HepG2 (cell line): ENCODE measurements around the gene BMAL1.

Experiments used
- E2F2 ChIP-seq: sonication (generic); formaldehyde crosslinking; IDR thresholded peaks from 2 replicates; pipeline ENCODE4 v1.4.0; 2020; ENCODE audit warnings: missing genetic modification reagents, borderline replicate concordance
- RAD21 ChIP-seq: fragments of 450-650 bp; formaldehyde crosslinking; IDR thresholded peaks from 2 replicates; pipeline ENCODE4 v1.5.0; 2020; ENCODE audit warnings: mild to moderate bottlenecking
- RNF219 ChIP-seq: sonication (generic); formaldehyde crosslinking; IDR thresholded peaks from 2 replicates; pipeline ENCODE4 v1.5.0; 2020; ENCODE audit warnings: mild to moderate bottlenecking, missing genetic modification reagents
- SRY ChIP-seq: sonication (generic); formaldehyde crosslinking; IDR thresholded peaks from 2 replicates; pipeline ENCODE4 v1.8.0; 2022; ENCODE audit warnings: mild to moderate bottlenecking, missing genetic modification reagents
- TF ChIP-seq, protein P1 (sequence below): sonication (generic); formaldehyde crosslinking; IDR thresholded peaks from 2 replicates; pipeline ENCODE4 v1.4.0; 2020; ENCODE audit warnings: mild to moderate bottlenecking, missing genetic modification reagents
- TF ChIP-seq, protein P2 (sequence below): sonication (generic); formaldehyde crosslinking; IDR thresholded peaks from 2 replicates; pipeline ENCODE4 v1.5.0; 2020; ENCODE audit warnings: mild to moderate bottlenecking, missing genetic modification reagents, moderate library complexity

- TF ChIP-seq SRY (CRISPR knock-in tag) (no peak), E2F2 (CRISPR knock-in tag) (no peak), RNF219 (CRISPR knock-in tag) (no peak), RAD21 (CRISPR knock-in tag) (no peak)
- TF ChIP-seq, protein P1, sequence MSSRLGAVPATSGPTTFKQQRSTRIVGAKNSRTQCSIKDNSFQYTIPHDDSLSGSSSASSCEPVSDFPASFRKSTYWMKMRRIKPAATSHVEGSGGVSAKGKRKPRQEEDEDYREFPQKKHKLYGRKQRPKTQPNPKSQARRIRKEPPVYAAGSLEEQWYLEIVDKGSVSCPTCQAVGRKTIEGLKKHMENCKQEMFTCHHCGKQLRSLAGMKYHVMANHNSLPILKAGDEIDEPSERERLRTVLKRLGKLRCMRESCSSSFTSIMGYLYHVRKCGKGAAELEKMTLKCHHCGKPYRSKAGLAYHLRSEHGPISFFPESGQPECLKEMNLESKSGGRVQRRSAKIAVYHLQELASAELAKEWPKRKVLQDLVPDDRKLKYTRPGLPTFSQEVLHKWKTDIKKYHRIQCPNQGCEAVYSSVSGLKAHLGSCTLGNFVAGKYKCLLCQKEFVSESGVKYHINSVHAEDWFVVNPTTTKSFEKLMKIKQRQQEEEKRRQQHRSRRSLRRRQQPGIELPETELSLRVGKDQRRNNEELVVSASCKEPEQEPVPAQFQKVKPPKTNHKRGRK = no peak
- TF ChIP-seq, protein P2, sequence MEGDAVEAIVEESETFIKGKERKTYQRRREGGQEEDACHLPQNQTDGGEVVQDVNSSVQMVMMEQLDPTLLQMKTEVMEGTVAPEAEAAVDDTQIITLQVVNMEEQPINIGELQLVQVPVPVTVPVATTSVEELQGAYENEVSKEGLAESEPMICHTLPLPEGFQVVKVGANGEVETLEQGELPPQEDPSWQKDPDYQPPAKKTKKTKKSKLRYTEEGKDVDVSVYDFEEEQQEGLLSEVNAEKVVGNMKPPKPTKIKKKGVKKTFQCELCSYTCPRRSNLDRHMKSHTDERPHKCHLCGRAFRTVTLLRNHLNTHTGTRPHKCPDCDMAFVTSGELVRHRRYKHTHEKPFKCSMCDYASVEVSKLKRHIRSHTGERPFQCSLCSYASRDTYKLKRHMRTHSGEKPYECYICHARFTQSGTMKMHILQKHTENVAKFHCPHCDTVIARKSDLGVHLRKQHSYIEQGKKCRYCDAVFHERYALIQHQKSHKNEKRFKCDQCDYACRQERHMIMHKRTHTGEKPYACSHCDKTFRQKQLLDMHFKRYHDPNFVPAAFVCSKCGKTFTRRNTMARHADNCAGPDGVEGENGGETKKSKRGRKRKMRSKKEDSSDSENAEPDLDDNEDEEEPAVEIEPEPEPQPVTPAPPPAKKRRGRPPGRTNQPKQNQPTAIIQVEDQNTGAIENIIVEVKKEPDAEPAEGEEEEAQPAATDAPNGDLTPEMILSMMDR (CRISPR knock-in tag) = no peak
Observed at GRCh38 chr11:13271060-13271693, 6.4 kb upstream of the BMAL1 start.
